Pancreas (tissue), 10 donors: ENCODE results near the gene TRAPPC3. TPM values are rescaled to one million over a fixed set of nuclear protein-coding genes. Genes with fewer than 3 reads are reported as not detected.
A peak's percentile ranks its signal among the peaks of the same experiment; 100 is the strongest.

ENCODE experiments used
- ATAC-seq, 4 donors: fragments of 200-7000 bp; cut with Tn5 transposase; one replicate each; pipeline versions ENCODE4 v1.8.0 to v1.9.1; 2020; ENCODE audit warnings: mild to moderate bottlenecking in 4 of 4, moderate library complexity in 4 of 4
- DNase-seq, 6 donors: peaks; one replicate each; pipeline ENCODE4 v3.0.0-alpha.2; 2020
- FAIRE-seq: peaks from 2 replicates; lab custom pipeline; 2012; peaks lifted over from hg19 to GRCh38; lab: Jason Lieb, UNC
- H3K27ac ChIP-seq, 4 donors: fragments of 200-600 bp; sonication (generic); 1 replicate in 3 of 4; 2 replicates in 1 of 4; pipeline versions ENCODE4 v1.5.0 to v1.8.0; 2020
- H3K27me3 ChIP-seq, 4 donors: fragments of 200-600 bp; one replicate each; pipeline ENCODE4 v1.8.0; 2021
- H3K36me3 ChIP-seq, 3 donors: fragments of 200-600 bp; sonication (generic) in 1 of 3; one replicate each; pipeline versions ENCODE4 v1.5.0 to v1.8.0; 2020 to 2021
- H3K4me1 ChIP-seq, 3 donors: fragments of 200-600 bp; one replicate each; pipeline ENCODE4 v1.8.0; 2021
- H3K4me3 ChIP-seq, 4 donors: fragments of 200-600 bp; sonication (generic) in 2 of 4; one replicate each; pipeline versions ENCODE4 v1.5.0 to v1.8.0; 2020 to 2021
- H3K9me3 ChIP-seq, 4 donors: fragments of 200-600 bp; one replicate each; pipeline ENCODE4 v1.8.0; 2021
- WGBS, 2 donors: extraction: QIAGEN DNeasy Blood & Tissue Kit; methylation state at CpG; one replicate each; pipeline ENCODE4 v1.1.7; 2013; 5-methylcytosine and 5-hydroxymethylcytosine counted together
- intact Hi-C, 3 donors: fragments of 100-400 bp; cut with DNase I; formaldehyde crosslinking; loops; one replicate each; pipeline versions ENCODE4 v1.11.1 to v1.14.2; 2022
- polyA plus RNA-seq, 2 donors: library from polyadenylated mRNA; stranded (reverse); fragments of 200-250 nt; gene quantifications; one replicate each; pipeline ENCODE4 v1.2.3, GENCODE V29; 2013
- total RNA-seq, 6 donors: library from RNA; stranded (reverse); fragmentation: NEBNext Ultra II Directional in 4 of 6; extraction: Animal tissue kit (Norgen Biotek cat#: 25700) in 4 of 6; gene quantifications; one replicate each; pipeline versions ENCODE4 v1.2.1 to v1.2.4, GENCODE V29; 2021 to 2023
- TF ChIP-seq, protein P1 (sequence below), 4 donors: fragments of 200-600 bp; sonication (generic) in 3 of 4; IDR thresholded peaks; one replicate each; pipeline versions ENCODE4 v1.5.0 to v1.8.0; 2021; ENCODE audit warnings: antibody characterized with exemption in 4 of 4
- donor health status: healthy with polysubstance abuse.
- donor health status: DM: no; HTN: no; CAD: no; lungs with moderate emphysema.
- donor health status: DM: no; HTN: no; CAD: no.
- donor health status: control.
- donor health status: control.
- donor health status: Bipolar disorder and iron deficiency.
- donor health status: DM: yes; HTN: yes; CAD: no.
- donor health status: DM: no; HTN: no; CAD: no.
- donor health status: DM: no; HTN: no; CAD: no.
- donor health status: DM: yes; HTN: yes; CAD: no.

TRAPPC3 gene
- total and polyA plus RNA-seq, 8 donors, result 21.8 to 41.5 (median 27.0) TPM

DNA sequence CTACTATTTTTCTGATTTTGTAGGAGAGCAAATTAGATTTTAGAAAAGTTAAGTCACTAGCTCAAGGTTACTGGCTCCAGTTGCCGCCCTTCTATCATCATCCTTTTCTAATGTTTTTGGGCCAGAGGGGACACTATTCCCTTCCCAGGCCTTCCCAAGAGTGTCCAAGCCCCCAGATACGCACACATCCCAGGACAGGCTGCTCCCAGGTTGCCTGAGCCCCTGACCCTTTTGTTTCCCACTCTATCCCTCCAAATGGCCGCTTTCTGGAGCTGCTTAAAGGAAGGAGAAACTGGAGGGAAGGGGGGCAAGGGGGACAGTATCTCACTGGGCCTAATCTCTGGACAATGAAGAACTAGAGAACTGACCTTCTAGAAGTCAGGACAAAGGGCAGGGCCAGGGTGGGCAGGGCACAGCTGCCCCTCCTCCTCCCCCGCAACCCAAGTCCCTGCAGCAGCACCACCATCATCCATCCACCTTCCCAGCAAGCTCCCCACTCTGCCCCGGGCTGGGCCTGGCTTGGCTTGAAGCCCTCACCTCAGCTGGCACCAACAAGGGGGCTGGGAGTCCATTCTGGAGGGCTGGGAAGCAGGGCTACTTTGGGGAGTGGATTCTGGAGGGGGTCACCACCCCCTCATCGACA is 5.6 kb upstream of the TRAPPC3 start:
- FAIRE-seq, result no peak
- Histone ChIP-seq H3K4me3 (peak overlapping the region in 3 of 4 donors; percentile 99 to 100 (median 99)), H3K27ac (peak overlapping the region; percentile 89 to 97 (median 96)), H3K27me3 (no peaks in the 10 kb centered on the region), H3K4me1 (peaks cover 8 to 34% (median 13%) of the 10 kb centered on the region in 3 donors), H3K36me3 (no peaks in the 10 kb centered on the region), H3K9me3 (no peaks in the 10 kb centered on the region)
- intact Hi-C loops, result loop anchor here in 1 of 3 donors (5.0 kb wide), 1 partner anchor 32 kb away; no protein-coding TSS in a partner anchor
- TF ChIP-seq, protein P1, sequence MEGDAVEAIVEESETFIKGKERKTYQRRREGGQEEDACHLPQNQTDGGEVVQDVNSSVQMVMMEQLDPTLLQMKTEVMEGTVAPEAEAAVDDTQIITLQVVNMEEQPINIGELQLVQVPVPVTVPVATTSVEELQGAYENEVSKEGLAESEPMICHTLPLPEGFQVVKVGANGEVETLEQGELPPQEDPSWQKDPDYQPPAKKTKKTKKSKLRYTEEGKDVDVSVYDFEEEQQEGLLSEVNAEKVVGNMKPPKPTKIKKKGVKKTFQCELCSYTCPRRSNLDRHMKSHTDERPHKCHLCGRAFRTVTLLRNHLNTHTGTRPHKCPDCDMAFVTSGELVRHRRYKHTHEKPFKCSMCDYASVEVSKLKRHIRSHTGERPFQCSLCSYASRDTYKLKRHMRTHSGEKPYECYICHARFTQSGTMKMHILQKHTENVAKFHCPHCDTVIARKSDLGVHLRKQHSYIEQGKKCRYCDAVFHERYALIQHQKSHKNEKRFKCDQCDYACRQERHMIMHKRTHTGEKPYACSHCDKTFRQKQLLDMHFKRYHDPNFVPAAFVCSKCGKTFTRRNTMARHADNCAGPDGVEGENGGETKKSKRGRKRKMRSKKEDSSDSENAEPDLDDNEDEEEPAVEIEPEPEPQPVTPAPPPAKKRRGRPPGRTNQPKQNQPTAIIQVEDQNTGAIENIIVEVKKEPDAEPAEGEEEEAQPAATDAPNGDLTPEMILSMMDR (IDR thresholded peaks at IDR 0.05), result no peak
- no peak for ATAC-seq
- 45 to 56% methylated on average over 5 to 6 of the region's 6 CpGs for WGBS, 2 donors
- DNase-seq, result peak in 4 of 6 donors; percentile 47 to 81 (median 62)

DNA sequence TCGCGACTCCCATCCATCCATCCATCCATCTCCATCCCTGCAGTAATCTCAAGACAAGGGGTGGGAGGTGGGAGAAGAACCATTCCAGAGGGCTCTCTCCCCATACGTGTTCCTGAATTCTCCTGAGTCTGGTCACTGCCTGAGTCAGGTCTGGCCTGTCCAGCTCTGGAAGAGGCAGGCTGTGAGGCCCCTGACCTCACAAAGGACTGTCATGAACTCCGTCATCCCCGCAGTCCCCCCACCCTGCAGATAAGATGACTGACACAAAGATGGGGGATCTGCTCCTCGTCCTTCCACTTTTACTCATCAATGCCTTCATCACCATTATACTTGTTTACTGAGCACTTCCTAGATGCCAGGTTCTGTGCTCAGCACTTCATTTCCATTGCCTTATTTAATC is 5.0 kb upstream of the TRAPPC3 start:
- no peak overlapping the region for H3K4me3 ChIP-seq
- 81 to 89% methylated on average over 6 of the region's 6 CpGs for WGBS, 2 donors
- H3K27me3 ChIP-seq, result no peaks in the 10 kb centered on the region
- H3K4me1 ChIP-seq, result peaks cover 10 to 33% (median 14%) of the 10 kb centered on the region in 3 donors
- FAIRE-seq (no peak), ATAC-seq (no peak), DNase-seq (no peak)
- intact Hi-C loops, result loop anchor here in 1 of 3 donors (5.0 kb wide), 1 partner anchor 33 kb away; no protein-coding TSS in a partner anchor
- H3K27ac ChIP-seq, result no peak overlapping the region
- H3K36me3 ChIP-seq, result no peaks in the 10 kb centered on the region
- TF ChIP-seq, protein P1 (IDR thresholded peaks at IDR 0.05), result no peak
- no peaks in the 10 kb centered on the region for H3K9me3 ChIP-seq

DNA sequence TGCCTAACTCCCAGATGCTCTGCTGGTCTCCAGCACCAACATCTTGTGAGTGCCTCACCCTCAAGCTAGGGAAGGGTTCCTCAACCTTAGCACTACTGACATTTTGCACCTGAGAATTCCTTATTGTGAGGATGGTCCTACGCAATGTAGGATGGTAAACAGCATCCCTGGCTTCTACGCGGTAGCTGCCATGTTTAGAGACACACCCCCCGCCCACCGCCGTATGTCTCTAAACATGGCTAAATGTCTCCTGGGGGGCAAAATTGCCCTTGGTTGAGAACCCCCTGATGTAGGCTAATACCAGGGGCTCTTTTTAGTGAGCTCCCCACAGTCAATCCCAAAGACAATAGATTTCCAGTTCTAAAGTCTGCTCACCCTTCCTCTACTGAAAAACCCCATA is 4.2 kb upstream of the TRAPPC3 start:
- peaks cover 10 to 32% (median 14%) of the 10 kb centered on the region in 3 donors for H3K4me1 ChIP-seq
- no peaks in the 10 kb centered on the region for H3K36me3 ChIP-seq
- no peaks in the 10 kb centered on the region for H3K9me3 ChIP-seq
- no peak overlapping the region for H3K4me3 ChIP-seq
- TF ChIP-seq, protein P1 (IDR thresholded peaks at IDR 0.05), result no peak
- intact Hi-C loops, result loop anchor here in 1 of 3 donors (5.0 kb wide), 1 partner anchor 34 kb away; no protein-coding TSS in a partner anchor
- no peak overlapping the region for H3K27ac ChIP-seq
- ATAC-seq, result no peak
- no peak for FAIRE-seq
- no peaks in the 10 kb centered on the region for H3K27me3 ChIP-seq
- DNase-seq, result no peak
- 90 to 98% methylated on average over 6 of the region's 6 CpGs for WGBS, 2 donors

- no peak for ATAC-seq
- 62 to 66% methylated on average over 3 of the region's 3 CpGs for WGBS, 2 donors
- DNase-seq, result no peak
- TF ChIP-seq, protein P1 (IDR thresholded peaks at IDR 0.05), result no peak
- Histone ChIP-seq H3K9me3 (no peaks in the 10 kb centered on the region), H3K27ac (peak overlapping the region in 2 of 4 donors; percentile 91 to 93), H3K36me3 (no peaks in the 10 kb centered on the region), H3K4me1 (peaks cover 10 to 28% (median 14%) of the 10 kb centered on the region in 3 donors), H3K4me3 (no peak overlapping the region), H3K27me3 (no peaks in the 10 kb centered on the region)
- FAIRE-seq, result no peak
- intact Hi-C loops, result loop anchor here in 1 of 3 donors (5.0 kb wide), 1 partner anchor 35 kb away; no protein-coding TSS in a partner anchor
Observed at GRCh38 chr1:36151845-36152203, 2.5 kb upstream of the TRAPPC3 start.
